ENCODE measurements around the gene FGGY. TPM values are rescaled to one million over a fixed set of nuclear protein-coding genes. Genes with fewer than 3 reads are reported as not detected.

FGGY gene
- total RNA-seq, 1 donor from 2014 or later, result 31.2 TPM

- Histone ChIP-seq H3K9me3 (replicated peaks) (no peaks in the 10 kb centered on the region), H3K36me3 (no peaks in the 10 kb centered on the region), H3K4me3 (no peak overlapping the region), H3K27ac (replicated peaks) (no peak overlapping the region), H3K4me1 (no peaks in the 10 kb centered on the region), H3K27me3 (ENCODE audit: low read depth) (no peaks in the 10 kb centered on the region)
- no peak for DNase-seq
- no peak for TF ChIP-seq CTCF (IDR thresholded peaks at IDR 0.05; ENCODE audit: borderline replicate concordance)
- intact Hi-C loops (cut with micrococcal nuclease), result no loop called here
Measured at GRCh38 chr1:59776960-59777852, 480.3 kb downstream of the FGGY start.

GRCh38 chr1:59779949-59780348 is 483.1 kb downstream of the FGGY start:
- H3K4me1 ChIP-seq, result no peaks in the 10 kb centered on the region
- no peak overlapping the region for H3K27ac ChIP-seq (replicated peaks)
- no peak for DNase-seq
- TF ChIP-seq CTCF (IDR thresholded peaks at IDR 0.05; ENCODE audit: borderline replicate concordance), result peak; percentile 17
- no peak overlapping the region for H3K4me3 ChIP-seq
- intact Hi-C loops (cut with micrococcal nuclease), result no loop called here
- H3K36me3 ChIP-seq, result no peaks in the 10 kb centered on the region
- no peaks in the 10 kb centered on the region for H3K27me3 ChIP-seq (ENCODE audit: low read depth)
- no peaks in the 10 kb centered on the region for H3K9me3 ChIP-seq (replicated peaks)

GRCh38 chr1:59788825-59789224 is 491.9 kb downstream of the FGGY start:
- DNase-seq, result no peak
- no peaks in the 10 kb centered on the region for H3K36me3 ChIP-seq
- H3K4me3 ChIP-seq, result no peak overlapping the region
- H3K9me3 ChIP-seq (replicated peaks), result peaks cover 21% of the 10 kb centered on the region
- no peaks in the 10 kb centered on the region for H3K27me3 ChIP-seq (ENCODE audit: low read depth)
- no peaks in the 10 kb centered on the region for H3K4me1 ChIP-seq
- no peak for TF ChIP-seq CTCF (IDR thresholded peaks at IDR 0.05; ENCODE audit: borderline replicate concordance)
- no peak overlapping the region for H3K27ac ChIP-seq (replicated peaks)
- intact Hi-C loops (cut with micrococcal nuclease), result no loop called here

- TF ChIP-seq CTCF (IDR thresholded peaks at IDR 0.05; ENCODE audit: borderline replicate concordance), result no peak
- no peak for DNase-seq
- Histone ChIP-seq H3K27me3 (ENCODE audit: low read depth) (no peaks in the 10 kb centered on the region), H3K9me3 (replicated peaks) (peaks cover 27% of the 10 kb centered on the region), H3K36me3 (no peaks in the 10 kb centered on the region), H3K4me3 (no peak overlapping the region), H3K27ac (replicated peaks) (no peak overlapping the region), H3K4me1 (no peaks in the 10 kb centered on the region)
- intact Hi-C loops (cut with micrococcal nuclease), result no loop called here
Measured at GRCh38 chr1:59798600-59798999, 501.7 kb downstream of the FGGY start.

- intact Hi-C loops (cut with micrococcal nuclease), result no loop called here
- H3K4me3 ChIP-seq, result no peak overlapping the region
- no peak overlapping the region for H3K27ac ChIP-seq (replicated peaks)
- DNase-seq, result no peak
- H3K27me3 ChIP-seq (ENCODE audit: low read depth), result no peaks in the 10 kb centered on the region
- no peak for TF ChIP-seq CTCF (IDR thresholded peaks at IDR 0.05; ENCODE audit: borderline replicate concordance)
- H3K36me3 ChIP-seq, result no peaks in the 10 kb centered on the region
- no peaks in the 10 kb centered on the region for H3K4me1 ChIP-seq
- no peaks in the 10 kb centered on the region for H3K9me3 ChIP-seq (replicated peaks)
Measured at GRCh38 chr1:59803458-59804038, 506.7 kb downstream of the FGGY start.

All from left ventricle myocardium inferior (tissue), 1 donor.